Psoas muscle (tissue), 8 donors: ENCODE results near the gene RNF213. TPM values are rescaled to one million over a fixed set of nuclear protein-coding genes. Genes with fewer than 3 reads are reported as not detected.

Experiments
- ATAC-seq, 4 donors: fragments of 200-7000 bp; cut with Tn5 transposase; one replicate each; pipeline ENCODE4 v1.9.1; 2020; ENCODE audit warnings: moderate library complexity in 3 of 4, mild to moderate bottlenecking in 2 of 4
- DNase-seq, 2 donors: peaks; one replicate each; pipeline ENCODE4 v3.0.0-alpha.2; 2020
- H3K27ac ChIP-seq: fragments of 200-600 bp; one replicate; pipeline ENCODE4 v1.8.0; 2022
- H3K27me3 ChIP-seq, 3 donors: fragments of 200-600 bp in 1 of 3; one replicate each; pipeline versions ENCODE4 v1.6.1 to v1.8.0; 2013 to 2022; ENCODE audit warnings: low read length in 2 of 3, mild to moderate bottlenecking in 2 of 3, moderate library complexity in 1 of 3; ENCODE audit not compliant: insufficient read depth in 3 of 3
- H3K36me3 ChIP-seq, 2 donors: fragments of 200-600 bp in 1 of 2; one replicate each; pipeline versions ENCODE4 v1.6.1 to v1.8.0; 2013 to 2022; ENCODE audit warnings: low read depth in 1 of 2, mild to moderate bottlenecking in 1 of 2, moderate library complexity in 1 of 2; ENCODE audit not compliant: insufficient read depth in 1 of 2
- H3K4me1 ChIP-seq: fragments of 200-600 bp; one replicate; pipeline ENCODE4 v1.8.0; 2022
- H3K4me3 ChIP-seq: fragments of 200-600 bp; one replicate; pipeline ENCODE4 v1.8.0; 2022; ENCODE audit warnings: mild to moderate bottlenecking
- H3K9me3 ChIP-seq: fragments of 200-600 bp; one replicate; pipeline ENCODE4 v1.8.0; 2022
- WGBS, 3 donors: extraction: QIAGEN DNeasy Blood & Tissue Kit; methylation state at CpG; one replicate each; pipeline versions ENCODE4 v1.1.6 to v1.1.7; 2013; 5-methylcytosine and 5-hydroxymethylcytosine counted together
- intact Hi-C, 2 donors: fragments of 100-400 bp; cut with DNase I; formaldehyde crosslinking; loops; one replicate each; pipeline versions ENCODE4 v1.11.0 to v1.14.2; 2022
- polyA plus RNA-seq, 3 donors: library from polyadenylated mRNA; stranded (reverse); fragments of 200-250 nt; gene quantifications; one replicate each; pipeline ENCODE4 v1.2.3, GENCODE V29; 2013
- total RNA-seq, 4 donors: library from RNA; stranded (reverse); fragmentation: NEBNext Ultra II Directional in 2 of 4; extraction: Animal tissue kit (Norgen Biotek cat#: 25700) in 2 of 4; gene quantifications; one replicate each; pipeline versions ENCODE4 v1.2.1 to v1.2.4, GENCODE V29; 2021 to 2023
- TF ChIP-seq, protein P1 (sequence below): fragments of 200-600 bp; IDR thresholded peaks from one replicate; pipeline ENCODE4 v1.8.0; 2022; ENCODE audit warnings: antibody characterized with exemption
- donor health status: healthy with polysubstance abuse.
- donor health status: DM: no; HTN: no; CAD: no; lungs with moderate emphysema.
- donor health status: Bipolar disorder and iron deficiency.
- donor health status: healthy.
- donor health status: DM: yes; HTN: yes; CAD: no.
- donor health status: DM: no; HTN: no; CAD: no.
- donor health status: DM: no; HTN: no; CAD: no.
- donor health status: DM: yes; HTN: yes; CAD: no.

The RNF213 gene
- total and polyA plus RNA-seq, 7 donors: 10.2 to 42.0 (median 33.7) TPM

DNA sequence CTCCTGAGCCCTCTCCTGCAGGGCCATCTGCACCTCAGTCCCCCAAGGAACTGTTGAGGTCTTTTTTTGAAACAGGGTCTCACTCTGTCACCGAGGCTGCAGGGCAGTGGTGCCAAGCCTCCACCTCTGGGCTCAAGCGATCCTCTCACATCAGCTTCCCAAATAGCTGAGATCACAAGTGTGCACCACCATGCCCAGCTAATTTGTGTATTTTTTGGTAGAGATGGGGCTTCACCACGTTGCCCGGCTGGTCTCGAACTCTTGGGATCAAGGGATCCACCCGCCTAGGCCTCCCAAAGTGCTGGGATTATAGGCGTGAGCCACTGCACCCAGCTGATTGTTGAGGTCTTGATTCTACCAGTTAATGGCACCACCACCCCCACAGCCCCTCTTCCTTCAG, 126.4 kb downstream of the RNF213 start:
- H3K9me3 ChIP-seq: no peaks in the 10 kb centered on the region
- intact Hi-C loops: no loop called here
- DNase-seq (no peak), ATAC-seq (no peak)
- 93 to 96% (median 95%) methylated on average over 7 of the region's 7 CpGs for WGBS, 3 donors
- no peak overlapping the region for H3K27ac ChIP-seq
- H3K4me1 ChIP-seq: no peaks in the 10 kb centered on the region
- TF ChIP-seq, protein P1, sequence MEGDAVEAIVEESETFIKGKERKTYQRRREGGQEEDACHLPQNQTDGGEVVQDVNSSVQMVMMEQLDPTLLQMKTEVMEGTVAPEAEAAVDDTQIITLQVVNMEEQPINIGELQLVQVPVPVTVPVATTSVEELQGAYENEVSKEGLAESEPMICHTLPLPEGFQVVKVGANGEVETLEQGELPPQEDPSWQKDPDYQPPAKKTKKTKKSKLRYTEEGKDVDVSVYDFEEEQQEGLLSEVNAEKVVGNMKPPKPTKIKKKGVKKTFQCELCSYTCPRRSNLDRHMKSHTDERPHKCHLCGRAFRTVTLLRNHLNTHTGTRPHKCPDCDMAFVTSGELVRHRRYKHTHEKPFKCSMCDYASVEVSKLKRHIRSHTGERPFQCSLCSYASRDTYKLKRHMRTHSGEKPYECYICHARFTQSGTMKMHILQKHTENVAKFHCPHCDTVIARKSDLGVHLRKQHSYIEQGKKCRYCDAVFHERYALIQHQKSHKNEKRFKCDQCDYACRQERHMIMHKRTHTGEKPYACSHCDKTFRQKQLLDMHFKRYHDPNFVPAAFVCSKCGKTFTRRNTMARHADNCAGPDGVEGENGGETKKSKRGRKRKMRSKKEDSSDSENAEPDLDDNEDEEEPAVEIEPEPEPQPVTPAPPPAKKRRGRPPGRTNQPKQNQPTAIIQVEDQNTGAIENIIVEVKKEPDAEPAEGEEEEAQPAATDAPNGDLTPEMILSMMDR: no peak
- H3K36me3 ChIP-seq: peaks cover 10 to 100% of the 10 kb centered on the region in 2 donors
- H3K27me3 ChIP-seq: no peaks in the 10 kb centered on the region
- no peak overlapping the region for H3K4me3 ChIP-seq

DNA sequence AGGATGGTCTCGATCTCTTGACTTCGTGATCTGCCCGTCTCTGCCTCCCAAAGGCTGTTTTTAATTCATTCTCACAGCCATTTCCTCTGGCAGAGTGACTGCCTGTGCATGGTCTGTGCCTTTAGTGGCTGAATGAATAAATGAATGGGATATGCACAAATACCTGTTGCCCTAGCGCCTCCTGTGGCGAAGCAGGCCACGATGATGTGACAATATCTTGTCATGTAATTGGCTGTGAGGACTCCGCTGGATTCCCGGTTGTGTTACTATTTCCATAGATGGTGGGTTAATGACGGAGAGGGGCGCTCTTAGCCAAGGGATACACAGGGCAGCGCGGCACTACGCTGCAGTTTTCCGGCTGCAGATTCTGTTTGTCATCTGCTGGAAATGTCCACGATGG, 127.5 kb downstream of the RNF213 start:
- ATAC-seq: no peak
- 93 to 95% (median 93%) methylated on average over 15 of the region's 15 CpGs for WGBS, 3 donors
- no peaks in the 10 kb centered on the region for H3K9me3 ChIP-seq

DNA sequence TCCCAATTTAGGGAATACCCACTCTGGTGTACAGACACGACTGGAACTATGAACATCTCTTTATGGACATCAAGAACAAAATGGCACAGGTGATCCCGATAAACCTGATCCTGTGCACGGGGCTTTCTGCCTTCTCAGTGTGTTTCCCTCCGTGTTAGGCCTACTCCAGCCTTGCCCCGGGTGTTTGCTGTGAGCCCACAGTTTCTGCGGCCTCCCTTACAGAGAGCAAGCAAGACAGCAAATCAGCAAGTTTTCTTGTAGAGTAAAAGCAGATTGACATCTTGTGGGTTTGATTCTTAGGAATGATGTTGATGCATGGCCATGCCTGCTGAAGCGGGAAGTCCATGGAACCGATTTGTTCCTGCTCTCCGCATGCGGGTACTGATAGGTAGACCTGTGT, 127.9 kb downstream of the RNF213 start:
- DNase-seq (no peak), ATAC-seq (no peak)
- Histone ChIP-seq H3K36me3 (peaks cover 7 to 100% of the 10 kb centered on the region in 2 donors), H3K4me3 (no peak overlapping the region), H3K27me3 (no peaks in the 10 kb centered on the region), H3K9me3 (no peaks in the 10 kb centered on the region), H3K4me1 (no peaks in the 10 kb centered on the region), H3K27ac (no peak overlapping the region)
- intact Hi-C loops: no loop called here
- WGBS, 3 donors: 87 to 91% (median 88%) methylated on average over 10 of the region's 10 CpGs
- TF ChIP-seq, protein P1: no peak

More for the DNA sequence above, 127.5 kb downstream of the RNF213 start:
- DNase-seq: no peak
- Histone ChIP-seq H3K36me3 (peaks cover 7 to 100% of the 10 kb centered on the region in 2 donors), H3K27me3 (no peaks in the 10 kb centered on the region), H3K27ac (no peak overlapping the region), H3K4me3 (no peak overlapping the region), H3K4me1 (no peaks in the 10 kb centered on the region)
- intact Hi-C loops: no loop called here
- TF ChIP-seq, protein P1: no peak

DNA sequence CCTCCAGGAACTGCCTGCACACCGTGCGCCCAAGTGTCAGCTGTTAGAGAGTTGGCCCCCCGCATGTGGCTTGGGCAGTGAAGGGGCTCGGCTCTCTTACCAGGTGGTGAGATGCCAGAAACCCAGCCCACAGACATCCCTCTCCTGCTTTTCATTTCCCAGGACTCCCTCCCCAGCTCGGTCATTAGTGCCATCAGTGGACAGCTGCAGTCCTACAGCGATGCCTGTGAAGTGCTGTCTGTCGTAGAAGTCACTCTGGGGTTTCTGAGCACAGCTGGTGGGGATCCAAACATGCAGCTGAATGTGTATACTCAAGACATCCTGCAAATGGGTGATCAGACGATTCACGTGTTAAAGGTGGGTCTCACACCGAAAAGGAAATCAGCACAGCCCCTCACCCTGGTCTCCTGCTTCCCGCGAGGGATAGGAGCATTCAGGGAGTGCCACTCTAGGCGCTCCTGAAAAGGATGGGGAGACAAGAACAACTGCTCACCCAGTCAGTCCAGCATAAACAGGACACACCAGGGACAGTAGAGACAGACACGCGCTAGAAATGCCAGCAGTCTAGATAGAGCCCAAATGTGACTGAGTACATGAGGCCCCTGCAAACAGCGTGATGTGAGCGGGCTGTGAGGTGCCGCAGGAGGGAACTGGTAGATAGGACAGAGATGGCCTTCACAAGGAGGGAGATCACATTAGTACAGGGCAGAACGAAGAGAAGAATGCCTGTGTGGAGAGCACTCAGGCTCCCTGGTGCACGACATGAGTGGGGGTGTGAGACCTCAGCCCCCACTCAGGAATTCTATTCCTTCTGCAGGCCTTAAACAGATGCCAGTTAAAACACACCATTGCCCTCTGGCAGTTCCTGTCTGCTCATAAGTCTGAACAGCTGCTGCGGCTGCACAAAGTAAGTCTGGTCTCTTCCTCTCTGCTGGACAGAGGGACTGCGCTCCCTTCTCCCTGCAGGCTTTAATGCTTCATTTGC, 128.7 kb downstream of the RNF213 start:
- WGBS, 3 donors: 67 to 70% (median 70%) methylated on average over 22 of the region's 22 CpGs
- peaks cover 7 to 100% of the 10 kb centered on the region in 2 donors for H3K36me3 ChIP-seq
- ATAC-seq: no peak

More for the DNA sequence above, 128.7 kb downstream of the RNF213 start:
- no peak for DNase-seq
- H3K4me3 ChIP-seq: no peak overlapping the region
- TF ChIP-seq, protein P1: no peak
- intact Hi-C loops: no loop called here
- H3K27ac ChIP-seq: no peak overlapping the region
- H3K9me3 ChIP-seq: no peaks in the 10 kb centered on the region
- no peaks in the 10 kb centered on the region for H3K4me1 ChIP-seq
- H3K27me3 ChIP-seq: no peaks in the 10 kb centered on the region
